Activated CD8-positive, alpha-beta memory T cell treated with anti-CD3 and anti-CD28 coated beads, Interleukin-2, amount 50 U/mL, for 1 hour (primary cell): Measurements from ENCODE around the gene RBM23.
"Not testable (repeated sequence)": the region's sequence is repeated elsewhere in the genome, so short reads cannot be mapped to it uniquely, and the experiment has no call there.

Experiments
- DNase-seq: peaks from one replicate; pipeline ENCODE4 v3.0.0-alpha.2; 2020; ENCODE audit errors: extremely low read depth

Gene RBM23

GRCh38 chr14:22918804-22919600 lies at the start of gene RBM23:
TSS of gene RBM23 (minus strand) at chr14:22919149.
- DNase-seq: peak; percentile 100

DNA sequence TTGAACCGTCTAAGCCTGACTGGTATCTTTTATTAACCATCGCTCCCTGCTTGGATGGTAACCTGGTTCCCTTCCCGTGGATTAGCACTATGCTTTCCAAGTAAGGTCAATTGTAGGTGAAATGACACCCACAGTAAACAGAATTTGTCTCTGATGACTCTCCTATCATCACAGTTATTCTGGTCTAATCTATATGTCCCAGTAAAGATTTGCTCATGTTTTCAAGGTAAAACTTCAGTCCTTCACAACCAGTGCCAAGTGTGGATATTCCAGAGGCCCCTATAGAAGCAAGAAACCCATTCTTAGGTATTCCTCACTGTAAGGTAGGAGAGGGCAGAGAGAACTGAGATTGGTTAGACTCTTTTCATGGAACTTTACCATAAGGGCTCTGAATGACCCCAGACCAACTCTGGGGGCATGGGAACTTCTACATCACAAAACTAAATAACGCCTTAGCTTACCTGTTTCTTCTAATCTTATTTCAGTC lies 47.9 kb upstream of the RBM23 start:
- no peak for DNase-seq

GRCh38 chr14:22965916-22966782 lies 47.2 kb upstream of the RBM23 start:
- DNase-seq: not testable (repeated sequence)

DNA sequence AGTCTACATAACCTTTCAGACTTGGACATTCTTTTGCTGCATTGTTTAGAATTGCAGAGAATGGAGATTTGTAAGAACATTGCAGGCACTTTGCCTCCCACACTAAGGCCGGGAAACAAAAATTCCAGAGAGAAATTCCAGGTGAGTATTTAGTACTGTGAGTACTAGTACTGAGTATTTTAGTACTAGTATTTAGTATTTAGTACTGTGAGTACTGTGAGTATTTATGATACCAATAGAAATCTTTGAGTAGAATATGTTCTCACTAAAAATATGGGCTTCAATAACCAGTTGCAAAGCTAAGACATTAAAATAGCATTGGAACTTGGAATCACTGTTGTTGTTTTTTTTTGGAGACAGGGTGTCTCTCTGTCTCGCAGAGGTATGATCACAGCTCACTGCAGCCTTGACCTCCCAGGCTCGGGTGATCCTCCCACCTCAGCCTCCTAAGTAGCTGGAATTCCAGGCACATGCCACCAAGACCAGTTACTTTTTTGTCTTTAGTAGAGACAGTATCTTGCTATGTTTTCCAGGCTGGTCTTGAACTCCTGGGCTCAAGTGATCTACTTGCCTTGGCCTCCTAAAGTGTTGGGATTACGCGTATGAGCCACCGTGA lies 43.2 kb upstream of the RBM23 start:
- no peak for DNase-seq

GRCh38 chr14:22955702-22956569 lies 37.0 kb upstream of the RBM23 start:
- no peak for DNase-seq

DNA sequence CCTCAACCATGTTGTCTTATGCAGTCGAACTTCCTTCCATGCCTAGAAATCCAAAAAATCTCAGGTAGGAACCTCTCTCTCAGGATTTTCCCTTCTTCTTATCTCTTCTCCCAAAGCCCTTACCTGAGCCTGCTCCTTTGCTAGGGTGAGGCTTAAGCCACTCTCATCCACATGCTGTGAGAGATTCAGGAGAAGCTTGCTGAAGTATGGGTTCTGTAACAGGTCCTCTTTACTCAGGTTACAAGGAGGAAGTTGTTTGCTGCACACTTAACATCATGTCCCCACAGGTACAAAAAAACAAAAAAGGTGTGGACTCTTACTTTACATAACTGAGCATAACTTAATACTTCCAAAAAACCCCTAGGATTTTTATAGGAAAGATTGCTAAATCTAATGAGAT lies 33.5 kb upstream of the RBM23 start:
- DNase-seq: no peak

DNA sequence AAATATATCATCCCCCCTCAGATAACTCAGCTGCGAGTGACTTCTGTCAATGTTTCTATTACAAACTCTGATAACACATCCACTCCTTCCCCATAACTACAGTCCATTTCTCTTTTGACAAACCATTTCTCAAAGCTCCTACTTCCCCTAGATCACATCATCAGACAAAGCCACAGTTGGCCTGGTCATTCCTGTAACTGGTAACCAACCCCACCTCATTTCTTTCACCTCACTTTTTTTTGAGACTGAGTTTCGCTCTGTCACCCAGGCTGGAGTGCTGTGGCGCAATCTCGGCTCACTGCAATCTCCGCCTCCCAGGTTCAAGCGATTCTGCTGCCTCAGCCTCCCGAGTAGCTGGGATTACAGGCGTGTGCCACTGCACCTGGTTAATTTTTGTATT lies 32.8 kb upstream of the RBM23 start:
- not testable (repeated sequence) for DNase-seq

GRCh38 chr14:22945642-22946041 lies 26.7 kb upstream of the RBM23 start:
- DNase-seq: no peak

- DNase-seq: no peak
Observed at GRCh38 chr14:22939684-22940083, 20.7 kb upstream of the RBM23 start.

DNA sequence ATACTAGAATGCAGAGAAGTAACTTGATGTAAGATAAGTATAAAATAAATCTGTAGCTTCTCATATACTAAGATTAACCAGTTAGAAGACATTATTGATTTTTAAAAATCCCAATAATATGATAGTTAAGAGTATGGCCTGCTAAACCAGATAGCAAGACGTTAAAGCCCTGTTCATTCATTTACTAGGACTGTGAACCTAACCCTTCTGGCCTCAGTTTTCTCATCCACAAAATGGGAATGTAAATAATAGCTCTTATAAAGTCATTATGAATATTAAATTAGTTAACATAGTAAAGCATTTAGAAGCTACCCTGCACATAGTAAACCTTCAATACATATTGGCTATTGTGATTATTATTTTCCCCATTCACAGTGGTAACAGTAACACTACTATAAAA lies 16.2 kb upstream of the RBM23 start:
- no peak for DNase-seq

DNA sequence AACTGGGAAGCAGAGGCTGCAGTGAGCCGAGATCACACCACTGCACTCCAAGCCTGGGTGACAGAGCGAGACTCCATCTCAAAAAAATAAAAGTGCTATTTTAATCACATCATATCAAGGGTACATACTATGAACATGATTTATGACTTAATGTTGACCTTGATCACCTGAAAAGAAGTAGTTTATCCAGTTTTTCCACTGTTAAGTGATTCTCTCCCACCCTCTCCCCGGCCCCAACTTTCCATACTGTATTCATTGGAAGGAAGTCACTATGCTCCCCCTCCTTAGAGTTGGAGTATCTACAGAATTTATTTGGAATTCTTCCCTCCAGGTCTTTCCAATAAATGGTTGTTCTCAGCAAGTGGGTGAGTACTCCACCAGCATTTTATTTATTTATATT lies 13.2 kb upstream of the RBM23 start:
- DNase-seq: no peak

GRCh38 chr14:22929961-22930364 lies 11.0 kb upstream of the RBM23 start:
- DNase-seq: no peak

DNA sequence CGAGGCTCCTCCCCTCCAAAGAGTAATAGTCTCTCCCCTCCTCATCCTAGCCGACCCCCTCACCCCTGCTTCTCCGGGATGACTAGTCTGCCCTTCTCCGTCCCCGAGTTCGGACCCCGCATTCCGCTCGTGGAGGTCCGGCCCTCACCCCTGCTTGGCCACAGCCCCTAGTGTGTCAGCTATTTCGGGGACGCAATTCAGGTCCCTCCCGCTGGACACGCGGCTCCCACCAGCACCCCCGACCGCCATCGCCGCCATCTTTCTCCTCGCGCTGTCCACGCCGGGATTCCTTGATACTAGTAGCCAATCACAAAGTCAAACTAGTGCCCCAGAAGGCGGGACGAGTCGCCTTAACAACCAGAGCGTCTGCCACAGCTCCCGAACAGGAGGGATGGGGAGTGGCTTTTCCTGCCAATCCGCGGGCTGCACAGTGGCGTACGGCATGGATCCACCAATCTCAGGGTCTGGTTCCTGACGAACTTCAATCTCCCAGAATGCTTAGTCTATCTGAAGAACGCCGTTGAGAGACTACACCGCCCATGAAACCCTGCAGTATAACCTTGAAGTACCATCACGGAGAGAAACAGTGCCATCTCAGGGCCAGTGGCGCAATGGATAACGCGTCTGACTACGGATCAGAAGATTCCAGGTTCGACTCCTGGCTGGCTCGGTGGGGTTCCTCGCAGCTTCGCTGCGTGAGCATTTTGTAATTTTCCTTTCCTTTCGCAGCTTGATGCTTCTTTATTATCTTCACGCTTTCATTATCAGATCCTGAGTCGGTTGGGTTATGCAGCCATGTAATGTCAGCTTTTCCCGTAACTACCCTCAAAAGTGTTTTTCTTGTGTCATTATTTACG lies 10.4 kb upstream of the RBM23 start, which contains the start of gene PRMT5:
Gene PRMT5 (minus strand): TSS at position 273 of the 857 bp plus-strand sequence. CDS start 15 bp downstream, at position 258.
- peak; percentile 98 for DNase-seq

- no peak for DNase-seq
Observed at GRCh38 chr14:22928237-22929103, 9.5 kb upstream of the RBM23 start.

GRCh38 chr14:22926316-22926715 lies 7.4 kb upstream of the RBM23 start:
- no peak for DNase-seq

GRCh38 chr14:22925513-22925912 lies 6.6 kb upstream of the RBM23 start:
- no peak for DNase-seq

GRCh38 chr14:22923746-22924145 lies 4.8 kb upstream of the RBM23 start:
- no peak for DNase-seq

DNA sequence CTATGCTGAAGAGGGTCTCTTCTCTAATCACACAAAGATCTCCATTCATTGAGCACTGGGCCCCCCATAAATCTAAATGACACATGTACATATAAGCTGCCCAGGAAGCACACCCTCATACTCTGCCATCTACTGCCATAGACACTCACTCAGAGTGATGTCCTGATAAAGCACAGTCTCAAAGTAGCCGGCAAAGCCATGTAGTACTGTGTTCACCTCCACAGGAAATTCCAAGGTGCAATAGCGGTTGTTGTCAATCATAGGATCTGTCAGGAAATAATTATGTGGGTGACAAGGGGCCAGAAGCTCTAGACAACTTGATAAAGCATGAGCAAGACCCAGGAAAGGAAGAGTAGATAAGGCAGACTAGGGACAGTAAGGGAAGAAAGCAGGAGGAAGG lies 3.3 kb upstream of the RBM23 start:
- DNase-seq: no peak

- no peak for DNase-seq
Observed at GRCh38 chr14:22920697-22921096, 1.7 kb upstream of the RBM23 start.
